GM21528 (cell line): Measurements from ENCODE around the gene ZIC5.

Experiments
- ATAC-seq: cut with Tn5 transposase; IDR thresholded peaks from one replicate; pipeline ENCODE4 v1.9.1; 2021; ENCODE audit warnings: mild to moderate bottlenecking, moderate library complexity; ENCODE audit not compliant: unreplicated experiment, low FRiP score

ZIC5 gene

DNA sequence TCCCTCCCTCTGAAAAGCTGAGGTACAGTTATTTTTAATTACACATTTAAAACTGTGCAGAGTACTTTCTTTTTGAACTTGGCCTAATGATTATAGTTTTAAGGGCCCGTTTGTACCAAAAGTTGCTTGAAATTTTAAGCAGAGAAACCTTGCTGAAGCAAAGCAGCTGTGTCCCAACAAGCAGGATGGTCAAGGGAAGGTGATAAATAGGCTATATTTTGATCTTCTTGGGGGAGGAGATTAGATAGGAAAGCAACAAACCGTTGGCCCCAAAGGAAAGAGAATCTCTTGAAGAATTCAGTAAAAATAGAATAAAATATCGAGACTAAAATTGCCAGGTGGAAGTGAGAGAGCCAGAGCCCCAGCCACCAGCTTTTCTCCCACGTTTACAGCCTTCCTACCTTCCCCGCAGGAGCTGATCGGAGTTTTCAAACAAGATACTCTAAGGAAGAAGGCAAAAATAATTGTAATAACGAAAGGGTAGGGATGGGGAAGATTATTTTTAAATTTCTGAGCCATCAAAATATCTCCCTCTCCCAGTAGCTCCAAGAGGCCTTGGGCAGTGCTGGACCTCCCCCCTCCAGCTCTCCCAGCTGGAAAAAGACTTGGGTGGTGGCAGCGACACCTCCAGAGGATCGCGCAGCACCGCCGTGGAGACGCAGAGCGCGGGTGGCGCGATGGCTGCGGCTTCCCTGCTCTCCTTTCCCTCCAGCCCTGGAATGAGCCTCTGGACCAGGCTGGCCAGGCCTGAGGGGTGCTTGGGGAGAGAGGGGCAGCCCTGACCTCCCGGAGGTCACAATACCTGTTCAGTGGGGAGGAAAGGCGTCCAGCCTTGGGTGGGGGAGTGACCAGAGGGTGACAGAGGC lies 15.8 kb upstream of the ZIC5 start:
- no peak for ATAC-seq

DNA sequence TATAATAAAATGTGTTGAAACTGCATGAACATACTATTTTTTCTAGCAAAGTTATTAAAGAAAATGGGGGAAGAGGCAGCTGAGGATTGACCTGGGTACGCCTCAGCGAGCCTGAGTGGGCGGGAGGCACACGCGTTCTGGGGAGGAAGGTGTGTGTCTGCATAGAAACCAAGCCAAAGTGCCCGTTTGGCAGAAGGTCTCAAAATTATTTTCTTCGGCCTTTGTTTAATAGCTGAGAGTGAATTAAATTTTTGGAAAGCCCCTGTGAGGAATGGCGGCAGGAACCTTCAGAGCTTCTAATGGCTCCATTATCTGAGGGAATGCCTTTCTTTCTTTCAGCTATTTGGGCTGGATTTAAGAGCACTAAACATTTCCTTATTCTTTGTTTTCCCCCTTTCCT lies 15.2 kb upstream of the ZIC5 start:
- no peak for ATAC-seq

DNA sequence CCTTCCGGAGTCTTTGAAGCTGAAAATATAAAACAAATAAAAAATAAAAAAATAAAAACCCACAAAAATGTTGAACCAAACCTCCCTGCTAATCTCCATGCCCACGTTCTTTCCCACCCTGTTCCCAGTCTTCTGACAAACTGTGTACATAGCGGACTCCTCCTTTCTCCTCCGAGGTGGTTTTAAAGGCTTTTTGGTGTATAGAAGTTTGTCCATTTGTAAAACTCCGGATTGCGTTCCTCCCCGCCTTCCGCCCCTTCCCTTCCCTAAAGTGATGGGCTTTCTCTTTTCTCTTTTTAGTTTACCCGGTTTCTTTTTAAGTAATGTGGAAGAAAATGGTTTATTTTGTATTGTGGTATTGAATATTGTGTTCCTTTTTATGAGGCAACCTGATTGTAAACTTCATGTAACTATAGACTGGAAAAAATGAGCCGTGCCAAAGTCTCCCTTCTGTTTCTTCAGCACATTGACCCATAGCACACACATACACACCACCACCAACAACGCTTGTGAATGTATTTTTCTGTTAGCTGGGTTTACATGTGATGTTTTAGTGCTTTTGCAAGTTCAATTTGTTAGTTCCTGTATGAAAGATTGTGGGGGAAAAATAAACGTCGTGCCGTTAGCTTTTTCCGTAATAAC lies 14.4 kb upstream of the ZIC5 start:
- ATAC-seq: no peak

- ATAC-seq: no peak
These were observed 13.8 kb upstream of the ZIC5 start for GRCh38 chr13:99985241-99985874.

DNA sequence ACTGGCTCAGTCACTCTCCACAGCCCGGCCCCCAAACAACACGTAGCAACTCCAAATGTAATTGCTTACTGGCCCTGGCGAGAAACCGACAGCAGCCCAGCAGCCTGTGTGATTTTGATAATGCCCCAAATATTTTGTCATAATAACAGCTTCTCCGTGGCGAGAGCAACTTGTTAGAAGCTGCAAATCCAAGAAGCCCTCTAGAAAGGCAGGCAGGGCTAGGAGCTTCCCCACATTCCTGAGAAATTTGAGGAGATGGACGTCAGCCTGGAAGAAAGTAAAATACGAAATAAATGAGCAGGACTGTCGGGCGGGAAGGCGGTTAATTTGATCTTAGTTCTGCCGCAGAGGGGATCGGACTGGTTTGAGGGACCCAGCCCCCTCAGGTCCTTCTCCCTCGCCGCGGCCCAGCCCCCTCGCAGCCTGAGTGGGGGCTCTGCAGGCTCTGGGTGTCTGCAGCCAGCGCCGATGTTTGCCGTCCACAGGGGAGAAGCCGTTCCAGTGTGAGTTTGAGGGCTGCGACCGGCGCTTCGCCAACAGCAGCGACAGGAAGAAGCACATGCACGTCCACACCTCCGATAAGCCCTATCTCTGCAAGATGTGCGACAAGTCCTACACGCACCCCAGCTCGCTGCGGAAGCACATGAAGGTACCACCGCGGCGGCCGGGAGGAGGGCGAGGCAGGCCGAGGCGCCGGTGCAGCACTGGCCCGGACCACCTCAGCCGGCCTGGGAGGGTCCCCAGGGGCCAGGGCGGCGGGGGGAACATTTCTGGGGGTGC lies 13.1 kb upstream of the ZIC5 start:
- ATAC-seq: no peak

- ATAC-seq: no peak
These were observed 12.2 kb upstream of the ZIC5 start for GRCh38 chr13:99983499-99984401.

- ATAC-seq: no peak
These were observed 11.3 kb upstream of the ZIC5 start for GRCh38 chr13:99982731-99983498.

- ATAC-seq: no peak
These were observed 10.6 kb upstream of the ZIC5 start for GRCh38 chr13:99982036-99982730.

DNA sequence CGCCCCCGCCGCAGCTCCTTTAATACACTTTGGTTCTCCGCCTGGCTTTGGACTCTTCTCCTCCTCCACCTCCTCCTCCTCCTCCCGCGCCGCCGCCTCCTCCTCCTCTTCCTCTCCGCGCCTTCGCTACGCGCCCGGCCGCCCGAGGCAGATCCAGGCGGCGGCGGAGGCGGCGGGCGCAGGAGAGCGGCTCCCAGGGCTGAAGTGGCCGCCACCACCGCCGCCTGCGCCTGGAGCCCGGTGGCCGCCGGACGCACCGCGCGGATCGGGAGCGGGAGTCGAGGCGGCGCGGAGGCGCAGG lies 10.1 kb upstream of the ZIC5 start, which contains the start of gene ZIC2:
ZIC2 (plus strand) TSS at position 50 of the 301 bp plus-strand sequence. CDS start 281 bp downstream, outside the sequence.
- ATAC-seq: no peak

DNA sequence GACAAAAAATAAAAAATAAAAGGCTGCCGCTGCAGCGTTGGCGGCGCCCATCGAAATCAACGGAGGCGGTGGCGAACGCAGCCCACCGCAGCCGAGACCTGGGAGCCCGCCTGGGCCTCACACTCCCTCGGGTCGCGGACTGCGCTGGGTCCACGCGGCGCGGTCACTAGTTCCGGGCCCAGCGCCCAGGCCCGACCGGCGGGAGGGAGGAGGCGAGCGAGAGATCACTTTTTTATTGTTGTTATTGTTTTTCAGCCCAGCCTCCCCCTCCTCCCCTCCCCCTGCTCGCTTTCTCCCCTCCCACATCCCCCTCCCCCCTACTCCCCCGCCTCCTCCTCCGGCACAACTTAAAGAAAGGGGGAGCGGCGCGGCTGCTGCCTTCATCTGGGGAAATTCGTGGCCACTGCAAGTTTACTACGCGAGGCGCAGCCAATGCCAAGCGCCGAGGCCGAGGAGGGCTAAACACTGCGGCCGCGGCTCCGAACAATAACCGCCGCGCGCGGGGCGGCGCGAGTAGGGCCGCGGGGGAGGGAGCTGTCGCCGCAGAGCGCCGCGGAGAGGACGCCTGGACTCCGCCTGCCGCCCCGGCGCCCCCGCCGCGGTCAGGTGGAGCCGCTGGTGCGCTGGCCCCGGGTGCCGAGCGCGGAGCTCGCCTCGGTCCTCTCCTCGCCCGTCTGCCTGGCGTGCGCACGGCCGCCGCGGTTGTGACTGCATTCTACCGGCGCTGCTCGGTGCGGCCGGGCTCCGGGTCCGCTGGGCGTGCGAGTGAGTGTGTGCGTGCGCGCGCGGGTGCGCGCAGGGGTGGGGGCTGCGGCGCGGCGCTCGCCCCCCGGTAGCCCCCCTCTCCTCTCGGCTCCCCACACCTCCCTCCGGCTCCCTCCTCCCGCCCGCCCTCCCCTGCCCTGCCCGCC lies 9.5 kb upstream of the ZIC5 start:
- ATAC-seq: no peak

GRCh38 chr13:99980201-99980823 lies 8.7 kb upstream of the ZIC5 start:
- no peak for ATAC-seq

DNA sequence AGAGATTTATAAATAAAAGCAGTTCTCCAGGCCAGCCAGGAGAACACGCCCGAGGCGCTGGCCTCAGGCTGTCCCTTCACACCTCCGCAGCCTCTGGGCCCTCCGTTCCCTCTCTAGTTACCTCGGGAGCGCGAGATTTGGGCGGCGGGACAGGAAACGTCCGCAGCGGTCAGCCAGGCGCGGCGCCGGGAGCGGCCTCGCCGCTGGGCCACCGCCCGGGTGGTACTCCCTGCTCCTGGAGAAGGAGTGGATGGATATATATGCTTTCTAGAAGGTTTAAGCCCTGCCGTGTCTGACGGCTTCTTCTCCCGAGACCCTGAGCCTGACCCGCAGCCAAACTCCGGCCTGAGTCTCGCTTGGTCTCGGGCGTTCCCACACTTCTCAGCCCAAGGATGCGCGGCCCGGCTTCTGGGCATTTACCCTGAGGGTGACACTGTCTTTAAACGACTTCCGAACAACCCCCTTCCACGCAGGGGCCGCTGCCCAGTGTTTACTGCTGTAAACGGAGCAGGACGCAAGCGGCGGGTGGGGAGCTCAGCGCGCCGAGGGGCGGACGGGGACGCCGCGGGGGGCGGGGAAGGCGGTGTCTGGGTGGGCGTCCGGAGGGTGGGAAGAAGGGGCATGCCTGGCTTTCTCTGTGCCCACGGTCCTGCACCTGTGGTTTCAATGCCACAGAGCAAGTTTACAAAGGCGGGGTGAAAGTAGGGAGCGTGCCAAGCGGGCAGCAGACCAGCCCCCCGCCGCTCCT lies 8.1 kb upstream of the ZIC5 start:
- ATAC-seq: no peak

DNA sequence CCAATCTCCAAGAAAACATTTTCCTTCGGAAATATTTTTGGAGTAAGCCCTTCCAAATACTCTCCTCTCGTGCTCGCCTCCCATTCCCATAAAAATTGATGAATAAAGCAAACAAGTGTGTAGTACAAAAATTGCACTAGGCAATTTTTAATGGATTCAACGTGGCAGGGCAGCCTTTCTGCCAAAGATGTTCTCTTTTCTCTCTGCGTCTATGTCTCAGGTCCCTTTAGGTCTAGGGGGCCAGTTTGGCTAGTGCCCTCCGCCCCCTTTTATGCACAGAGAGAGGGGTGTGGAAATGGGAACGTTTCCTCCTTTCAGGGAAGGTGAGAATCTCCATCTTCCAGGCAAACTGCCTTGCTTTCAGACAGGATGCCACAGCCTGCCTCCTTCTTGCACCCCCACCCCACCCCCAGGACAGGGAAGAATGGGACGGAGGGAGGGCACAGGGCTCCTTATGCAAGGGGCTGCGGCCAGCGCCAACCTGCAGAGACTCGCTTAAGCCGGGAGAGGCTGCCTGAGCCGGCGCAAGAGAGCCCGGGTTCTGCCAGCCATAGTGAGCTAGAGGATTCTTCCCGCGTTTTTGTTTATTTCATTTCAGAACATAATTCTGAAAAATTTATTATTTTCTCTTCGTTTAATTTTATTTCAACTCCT lies 7.4 kb upstream of the ZIC5 start:
- ATAC-seq: no peak

GRCh38 chr13:99977912-99978798 lies 6.6 kb upstream of the ZIC5 start:
- ATAC-seq: no peak

DNA sequence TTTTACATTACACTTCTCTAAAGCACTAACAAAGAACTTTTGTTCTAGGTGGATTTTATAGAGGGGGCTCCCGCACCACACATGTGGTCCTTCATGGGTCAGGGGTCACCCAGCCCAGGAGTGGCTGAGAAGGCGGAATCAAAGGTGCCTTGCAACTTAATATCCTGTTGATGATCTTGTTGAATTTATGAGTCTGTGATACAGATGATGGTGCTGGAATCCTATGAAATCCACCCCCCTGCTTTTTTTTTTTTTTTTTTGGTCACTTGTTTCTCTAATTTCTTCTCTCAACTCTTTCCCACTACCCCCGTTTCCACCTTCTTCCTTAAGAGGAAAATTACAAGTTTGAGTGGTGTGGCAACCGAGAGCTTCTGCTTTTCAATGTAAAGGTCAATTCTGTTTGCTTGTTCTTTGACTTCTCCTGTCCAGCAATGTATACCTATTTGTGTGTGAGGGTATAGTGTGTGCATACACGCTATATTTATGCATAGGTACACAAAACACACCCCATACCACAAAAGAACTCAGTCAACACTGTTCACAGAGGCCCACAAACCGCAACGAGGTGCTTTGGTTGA lies 5.9 kb upstream of the ZIC5 start:
- no peak for ATAC-seq
